OCI-LY3 (cell line): ENCODE measurements around the gene ATG7.
A peak's percentile ranks its signal among the peaks of the same experiment; 100 is the strongest.

Source experiments
- H2AFZ ChIP-seq: fragments of 200-600, 300-600 bp; shearing (Covaris generic); 2 replicates; pipeline ENCODE4 v1.6.0; 2014; ENCODE audit warnings: antibody characterized with exemption, low read depth, low read length
- H3K27ac ChIP-seq: fragments of 200-600, 300-600 bp; sonication (generic); 2 replicates; pipeline ENCODE4 v1.5.1; 2014; ENCODE audit warnings: mild to moderate bottlenecking, low read length, moderate library complexity, mixed read lengths
- H3K27me3 ChIP-seq: fragments of 200-600, 300-600 bp; sonication (generic); 2 replicates; pipeline ENCODE4 v1.6.1; 2014; ENCODE audit warnings: low read depth, low read length, mixed read lengths
- H3K36me3 ChIP-seq: fragments of 200-600, 300-600 bp; sonication (generic); replicated peaks from 2 replicates; pipeline ENCODE3; 2014; ENCODE audit warnings: low read depth, low read length, mixed read lengths
- H3K4me1 ChIP-seq: fragments of 300-600, 200-600 bp; sonication (generic); 2 replicates; pipeline ENCODE4 v1.6.1; 2014; ENCODE audit warnings: low read length, mixed read lengths
- H3K4me2 ChIP-seq: fragments of 200-600, 300-600 bp; sonication (generic); 2 replicates; pipeline ENCODE4 v1.6.1; 2014; ENCODE audit warnings: low read length, mixed read lengths
- H3K4me3 ChIP-seq: fragments of 300-600, 200-600 bp; sonication (generic); 2 replicates; pipeline ENCODE4 v1.5.1; 2014; ENCODE audit warnings: antibody characterized with exemption, mild to moderate bottlenecking, low read length, moderate library complexity
- H3K79me2 ChIP-seq: fragments of 300-600, 200-600 bp; shearing (Covaris generic); 2 replicates; pipeline ENCODE4 v1.6.1; 2014; ENCODE audit warnings: mild to moderate bottlenecking, low read length, mixed read lengths
- H3K9ac ChIP-seq: fragments of 300-600, 200-600 bp; shearing (Covaris generic); 2 replicates; pipeline ENCODE4 v1.6.0; 2014; ENCODE audit warnings: mild to moderate bottlenecking, low read length, moderate library complexity
- H3K9me3 ChIP-seq: fragments of 200-600, 300-600 bp; shearing (Covaris generic); 2 replicates; pipeline ENCODE4 v1.6.1; 2014; ENCODE audit warnings: low read length, mixed read lengths; ENCODE audit not compliant: insufficient read depth
- H4K20me1 ChIP-seq: fragments of 200-600, 300-600 bp; sonication (generic); 2 replicates; pipeline ENCODE4 v1.6.1; 2016; ENCODE audit warnings: low read length, mixed read lengths; ENCODE audit not compliant: insufficient read depth
- EZH2phosphoT487 ChIP-seq: fragments of 200-600 bp; shearing (Covaris generic); IDR thresholded peaks from 2 replicates; pipeline ENCODE4 v1.6.1; 2018; ENCODE audit warnings: antibody characterized with exemption, mixed run types, low read depth
- TF ChIP-seq, protein P1 (sequence below): fragments of 200-600, 300-600 bp; sonication (generic); IDR thresholded peaks from 2 replicates; pipeline ENCODE4 v1.5.1; 2014; ENCODE audit warnings: antibody characterized with exemption, low read length, low read depth

ATG7 gene

GRCh38 chr3:11602239-11602840 is 330.1 kb downstream of the ATG7 start:
- TF ChIP-seq EZH2phosphoT487: no peak
- TF ChIP-seq, protein P1, sequence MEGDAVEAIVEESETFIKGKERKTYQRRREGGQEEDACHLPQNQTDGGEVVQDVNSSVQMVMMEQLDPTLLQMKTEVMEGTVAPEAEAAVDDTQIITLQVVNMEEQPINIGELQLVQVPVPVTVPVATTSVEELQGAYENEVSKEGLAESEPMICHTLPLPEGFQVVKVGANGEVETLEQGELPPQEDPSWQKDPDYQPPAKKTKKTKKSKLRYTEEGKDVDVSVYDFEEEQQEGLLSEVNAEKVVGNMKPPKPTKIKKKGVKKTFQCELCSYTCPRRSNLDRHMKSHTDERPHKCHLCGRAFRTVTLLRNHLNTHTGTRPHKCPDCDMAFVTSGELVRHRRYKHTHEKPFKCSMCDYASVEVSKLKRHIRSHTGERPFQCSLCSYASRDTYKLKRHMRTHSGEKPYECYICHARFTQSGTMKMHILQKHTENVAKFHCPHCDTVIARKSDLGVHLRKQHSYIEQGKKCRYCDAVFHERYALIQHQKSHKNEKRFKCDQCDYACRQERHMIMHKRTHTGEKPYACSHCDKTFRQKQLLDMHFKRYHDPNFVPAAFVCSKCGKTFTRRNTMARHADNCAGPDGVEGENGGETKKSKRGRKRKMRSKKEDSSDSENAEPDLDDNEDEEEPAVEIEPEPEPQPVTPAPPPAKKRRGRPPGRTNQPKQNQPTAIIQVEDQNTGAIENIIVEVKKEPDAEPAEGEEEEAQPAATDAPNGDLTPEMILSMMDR: no peak
- Histone ChIP-seq H2AFZ (no peak overlapping the region), H3K4me2 (peak overlapping the region; percentile 37), H4K20me1 (peaks cover 13% of the 10 kb centered on the region), H3K4me3 (no peak overlapping the region), H3K36me3 (peaks cover 18% of the 10 kb centered on the region), H3K27me3 (no peaks in the 10 kb centered on the region), H3K4me1 (peaks cover 11% of the 10 kb centered on the region), H3K9ac (no peak overlapping the region), H3K9me3 (no peaks in the 10 kb centered on the region; the same call in 1 of the 2 replicates), H3K79me2 (peaks cover 10% of the 10 kb centered on the region), H3K27ac (no peak overlapping the region)

DNA sequence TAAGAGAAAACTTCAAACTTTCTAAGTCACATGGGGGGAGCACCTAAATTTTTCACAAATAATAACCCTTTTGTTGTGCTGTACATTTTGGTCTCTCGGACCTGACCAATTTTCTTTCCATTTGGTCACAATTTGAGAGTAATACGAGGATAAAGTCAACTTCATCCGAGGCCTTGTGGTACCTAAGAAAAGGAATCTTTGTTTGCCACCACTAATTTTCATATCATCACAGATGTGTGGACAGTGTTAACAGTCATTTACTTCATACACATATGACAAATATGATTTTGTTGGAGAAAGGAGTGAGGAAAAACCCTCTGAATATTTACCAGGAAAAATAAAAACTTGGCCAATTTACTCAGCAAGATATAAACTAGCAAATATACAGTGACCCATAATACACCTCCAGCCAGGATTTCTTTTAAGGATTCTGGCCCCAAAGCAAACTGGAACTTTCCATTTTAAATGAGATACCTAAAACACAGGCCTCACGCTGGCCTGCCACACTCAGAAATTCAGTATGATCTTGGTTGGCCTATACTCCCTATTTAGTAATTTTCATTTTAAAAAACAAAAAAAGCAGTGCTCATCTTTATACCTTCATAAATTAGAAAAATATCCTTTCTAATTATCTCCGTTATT is 330.8 kb downstream of the ATG7 start:
- Histone ChIP-seq H4K20me1 (peaks cover 18% of the 10 kb centered on the region), H3K27ac (no peak overlapping the region), H3K4me1 (peaks cover 11% of the 10 kb centered on the region), H3K9me3 (no peaks in the 10 kb centered on the region; the same call in 1 of the 2 replicates), H3K9ac (no peak overlapping the region), H3K36me3 (peaks cover 18% of the 10 kb centered on the region), H2AFZ (no peak overlapping the region), H3K4me3 (no peak overlapping the region), H3K27me3 (no peaks in the 10 kb centered on the region), H3K79me2 (peaks cover 10% of the 10 kb centered on the region), H3K4me2 (no peak overlapping the region)
- no peak for TF ChIP-seq EZH2phosphoT487
- TF ChIP-seq, protein P1: no peak

DNA sequence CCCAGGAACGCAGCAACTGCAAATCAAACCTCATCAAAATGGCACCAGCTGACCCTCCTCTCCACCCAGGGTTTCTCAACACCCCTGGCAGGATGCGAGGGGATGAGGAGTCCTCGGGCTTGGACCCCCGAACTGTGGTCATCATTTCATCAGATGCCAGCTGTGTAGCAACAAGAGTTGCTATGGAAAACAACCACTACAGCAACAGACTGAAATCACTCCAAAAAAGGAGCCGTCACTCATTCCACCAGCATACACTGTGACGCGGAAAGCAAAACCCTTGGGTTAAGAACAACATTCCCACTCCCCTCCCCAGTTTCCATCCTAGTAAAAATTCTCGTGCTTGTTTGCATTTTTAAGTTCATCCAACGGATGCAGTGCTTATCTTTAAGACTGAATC is 331.4 kb downstream of the ATG7 start:
- Histone ChIP-seq H4K20me1 (peaks cover 24% of the 10 kb centered on the region), H3K79me2 (peaks cover 13% of the 10 kb centered on the region), H3K27me3 (no peaks in the 10 kb centered on the region), H3K27ac (no peak overlapping the region), H3K9ac (no peak overlapping the region), H3K4me3 (no peak overlapping the region), H2AFZ (no peak overlapping the region), H3K4me1 (peaks cover 11% of the 10 kb centered on the region), H3K4me2 (no peak overlapping the region), H3K9me3 (no peaks in the 10 kb centered on the region; the same call in 1 of the 2 replicates), H3K36me3 (peaks cover 18% of the 10 kb centered on the region)
- TF ChIP-seq, protein P1: no peak
- no peak for TF ChIP-seq EZH2phosphoT487

- Histone ChIP-seq H3K79me2 (peaks cover 13% of the 10 kb centered on the region), H3K27ac (no peak overlapping the region), H3K4me2 (no peak overlapping the region), H3K9ac (no peak overlapping the region), H3K4me1 (peaks cover 11% of the 10 kb centered on the region), H3K36me3 (peaks cover 18% of the 10 kb centered on the region), H3K27me3 (no peaks in the 10 kb centered on the region), H4K20me1 (peaks cover 28% of the 10 kb centered on the region), H3K4me3 (no peak overlapping the region), H2AFZ (no peak overlapping the region), H3K9me3 (no peaks in the 10 kb centered on the region; the same call in 1 of the 2 replicates)
- no peak for TF ChIP-seq EZH2phosphoT487
- TF ChIP-seq, protein P1: no peak
These were observed 332.1 kb downstream of the ATG7 start for GRCh38 chr3:11604139-11604892.
